ENCODE data around the gene SMCO4.
A peak's percentile ranks its signal among the peaks of the same experiment; 100 is the strongest.

SMCO4 gene

GRCh38 chr11:93498641-93499040, 44.5 kb downstream of the SMCO4 start:
- DNase-seq, result no peak

- DNase-seq, result no peak
These were observed 45.0 kb downstream of the SMCO4 start for GRCh38 chr11:93498161-93498560.

GRCh38 chr11:93497596-93497995, 45.6 kb downstream of the SMCO4 start:
- no peak for DNase-seq

GRCh38 chr11:93494357-93494756, 48.8 kb downstream of the SMCO4 start:
- DNase-seq, result no peak

GRCh38 chr11:93493252-93493897, 49.8 kb downstream of the SMCO4 start:
- DNase-seq, result peak; percentile 17

GRCh38 chr11:93492464-93493251, 50.5 kb downstream of the SMCO4 start:
- no peak for DNase-seq

GRCh38 chr11:93491973-93492372, 51.2 kb downstream of the SMCO4 start:
- no peak for DNase-seq

GRCh38 chr11:93490996-93491618, 52.1 kb downstream of the SMCO4 start:
- DNase-seq, result peak; percentile 59

- DNase-seq, result peak; percentile 11
These were observed 53.4 kb downstream of the SMCO4 start for GRCh38 chr11:93489841-93490240.

GRCh38 chr11:93487032-93487483, 56.1 kb downstream of the SMCO4 start:
- DNase-seq, result peak; percentile 81

GRCh38 chr11:93485983-93486382, 57.2 kb downstream of the SMCO4 start:
- DNase-seq, result no peak

GRCh38 chr11:93484716-93485115, 58.5 kb downstream of the SMCO4 start:
- DNase-seq, result peak; percentile 21

GRCh38 chr11:93482556-93482955, 60.6 kb downstream of the SMCO4 start:
- no peak for DNase-seq

- no peak for DNase-seq
These were observed 61.5 kb downstream of the SMCO4 start for GRCh38 chr11:93481696-93482095.

- DNase-seq, result no peak
These were observed 61.9 kb downstream of the SMCO4 start for GRCh38 chr11:93481279-93481678.

GRCh38 chr11:93480756-93481155, 62.4 kb downstream of the SMCO4 start:
- no peak for DNase-seq

- DNase-seq, result no peak
These were observed 62.9 kb downstream of the SMCO4 start for GRCh38 chr11:93480256-93480655.

GRCh38 chr11:93478841-93479240, 64.3 kb downstream of the SMCO4 start:
- no peak for DNase-seq

GRCh38 chr11:93477684-93478234, 65.4 kb downstream of the SMCO4 start:
- peak; percentile 16 for DNase-seq

- DNase-seq, result peak; percentile 18
These were observed 66.4 kb downstream of the SMCO4 start for GRCh38 chr11:93476796-93477195.

GRCh38 chr11:93474123-93474522, 69.1 kb downstream of the SMCO4 start:
- no peak for DNase-seq

- peak; percentile 61 for DNase-seq
These were observed 74.9 kb downstream of the SMCO4 start for GRCh38 chr11:93468290-93468689.

GRCh38 chr11:93467054-93467453, 76.1 kb downstream of the SMCO4 start:
- DNase-seq, result no peak

Measured in NCI-H69 (cell line).